HEK293T (cell line): ENCODE data around the gene CDH13.

Experiments
- ARNT ChIP-seq: fragments of 450-650 bp; IDR thresholded peaks from 2 replicates; pipeline ENCODE4 v1.6.1; 2017; ENCODE audit warnings: mild to moderate bottlenecking
- BHLHE40 ChIP-seq: fragments of 450-650 bp; IDR thresholded peaks from 2 replicates; pipeline ENCODE4 v1.6.1; 2016; ENCODE audit warnings: mild to moderate bottlenecking, moderate library complexity, borderline replicate concordance
- ELF4 ChIP-seq: fragments of 450-650 bp; IDR thresholded peaks from 2 replicates; pipeline ENCODE4 v1.6.1; 2017; ENCODE audit warnings: antibody characterized with exemption
- FOXA1 ChIP-seq: fragments of 450-650 bp; IDR thresholded peaks from 2 replicates; pipeline ENCODE4 v1.6.1; 2016; ENCODE audit warnings: mild to moderate bottlenecking
- FOXK2 ChIP-seq: fragments of 450-650 bp; IDR thresholded peaks from 2 replicates; pipeline ENCODE4 v1.6.1; 2016; ENCODE audit warnings: mild to moderate bottlenecking
- HDGF ChIP-seq: fragments of 450-650 bp; IDR thresholded peaks from 2 replicates; pipeline ENCODE4 v1.6.1; 2017; ENCODE audit warnings: antibody characterized with exemption, borderline replicate concordance
- PKNOX1 ChIP-seq: fragments of 450-650 bp; IDR thresholded peaks from 2 replicates; pipeline ENCODE4 v1.6.1; 2016
- SP1 ChIP-seq: fragments of 450-650 bp; IDR thresholded peaks from 2 replicates; pipeline ENCODE4 v1.6.1; 2017

- TF ChIP-seq FOXA1 (no peak), SP1 (no peak), BHLHE40 (no peak), ARNT (no peak), ELF4 (no peak), FOXK2 (no peak), HDGF (no peak), PKNOX1 (no peak)
Measured at GRCh38 chr16:82917886-82918595, 291.3 kb downstream of the CDH13 start.
